ENCODE data around the gene PRDM1. TPM values are rescaled to one million over a fixed set of nuclear protein-coding genes. Genes with fewer than 3 reads are reported as not detected.

PRDM1 gene
- total RNA-seq, 1 experiment from 2014 or later = 2.9 TPM

GRCh38 chr6:106116125-106116832, 30.1 kb downstream of the PRDM1 start:
- peak; percentile 35 for DNase-seq (ENCODE audit: low read depth)

- no peak for DNase-seq (ENCODE audit: low read depth)
These were observed 31.4 kb downstream of the PRDM1 start for GRCh38 chr6:106117579-106117978.

- DNase-seq (ENCODE audit: low read depth) = no peak
These were observed 32.8 kb downstream of the PRDM1 start for GRCh38 chr6:106118835-106119431.

- DNase-seq (ENCODE audit: low read depth) = no peak
These were observed 33.4 kb downstream of the PRDM1 start for GRCh38 chr6:106119546-106119945.

- no peak for DNase-seq (ENCODE audit: low read depth)
These were observed 33.9 kb downstream of the PRDM1 start for GRCh38 chr6:106120006-106120405.

GRCh38 chr6:106120406-106120805, 34.3 kb downstream of the PRDM1 start:
- no peak for DNase-seq (ENCODE audit: low read depth)

GRCh38 chr6:106122306-106122918, 36.3 kb downstream of the PRDM1 start:
- no peak for DNase-seq (ENCODE audit: low read depth)

- no peak for DNase-seq (ENCODE audit: low read depth)
These were observed 37.0 kb downstream of the PRDM1 start for GRCh38 chr6:106122938-106123656.

GRCh38 chr6:106124015-106124414, 37.9 kb downstream of the PRDM1 start:
- DNase-seq (ENCODE audit: low read depth) = no peak

GRCh38 chr6:106124437-106125430, 38.6 kb downstream of the PRDM1 start:
- no peak for DNase-seq (ENCODE audit: low read depth)

GRCh38 chr6:106125925-106126435, 39.8 kb downstream of the PRDM1 start:
- peak; percentile 26 for DNase-seq (ENCODE audit: low read depth)

- DNase-seq (ENCODE audit: low read depth) = no peak
These were observed 40.3 kb downstream of the PRDM1 start for GRCh38 chr6:106126482-106126881.

- peak; percentile 74 for DNase-seq (ENCODE audit: low read depth)
These were observed 43.0 kb downstream of the PRDM1 start for GRCh38 chr6:106128981-106129781.

- DNase-seq (ENCODE audit: low read depth) = no peak
These were observed 46.1 kb downstream of the PRDM1 start for GRCh38 chr6:106132153-106132698.

- no peak for DNase-seq (ENCODE audit: low read depth)
These were observed 46.9 kb downstream of the PRDM1 start for GRCh38 chr6:106133040-106133439.

GRCh38 chr6:106134087-106134770, 48.1 kb downstream of the PRDM1 start:
- no peak for DNase-seq (ENCODE audit: low read depth)

- DNase-seq (ENCODE audit: low read depth) = peak; percentile 68
These were observed 48.9 kb downstream of the PRDM1 start for GRCh38 chr6:106134906-106135634.

- DNase-seq (ENCODE audit: low read depth) = no peak
These were observed 49.9 kb downstream of the PRDM1 start for GRCh38 chr6:106135911-106136571.
